RWPE1 (cell line): ENCODE data around the gene FIBCD1.

Source experiments
- CTCF ChIA-PET: fragments of 350-600 bp; sonication (Branson Sonifier 250); formaldehyde crosslinking; extraction: SDS; loops from one replicate; lab custom pipeline; 2021; lab: Yijun Ruan, JAX
- POLR2A ChIA-PET: fragments of 400-600 bp; formaldehyde crosslinking; extraction: SDS; loops from one replicate; lab custom pipeline; 2020; ENCODE audit warnings: antibody characterized with exemption; ENCODE audit not compliant: low non-redundant PET; lab: Yijun Ruan, JAX
- DNase-seq: peaks from one replicate; pipeline ENCODE4 v3.0.0; 2012; ENCODE audit warnings: low spot score
- H3K27ac ChIP-seq: fragments of 450-650 bp; 2 replicates; pipeline ENCODE4 v1.5.1; 2017
- TF ChIP-seq, protein P1 (sequence below): fragments of 450-650 bp; conservative IDR thresholded peaks from 2 replicates; pipeline ENCODE4 v1.5.1; 2017; ENCODE audit warnings: low read depth, mild to moderate bottlenecking

The FIBCD1 gene

DNA sequence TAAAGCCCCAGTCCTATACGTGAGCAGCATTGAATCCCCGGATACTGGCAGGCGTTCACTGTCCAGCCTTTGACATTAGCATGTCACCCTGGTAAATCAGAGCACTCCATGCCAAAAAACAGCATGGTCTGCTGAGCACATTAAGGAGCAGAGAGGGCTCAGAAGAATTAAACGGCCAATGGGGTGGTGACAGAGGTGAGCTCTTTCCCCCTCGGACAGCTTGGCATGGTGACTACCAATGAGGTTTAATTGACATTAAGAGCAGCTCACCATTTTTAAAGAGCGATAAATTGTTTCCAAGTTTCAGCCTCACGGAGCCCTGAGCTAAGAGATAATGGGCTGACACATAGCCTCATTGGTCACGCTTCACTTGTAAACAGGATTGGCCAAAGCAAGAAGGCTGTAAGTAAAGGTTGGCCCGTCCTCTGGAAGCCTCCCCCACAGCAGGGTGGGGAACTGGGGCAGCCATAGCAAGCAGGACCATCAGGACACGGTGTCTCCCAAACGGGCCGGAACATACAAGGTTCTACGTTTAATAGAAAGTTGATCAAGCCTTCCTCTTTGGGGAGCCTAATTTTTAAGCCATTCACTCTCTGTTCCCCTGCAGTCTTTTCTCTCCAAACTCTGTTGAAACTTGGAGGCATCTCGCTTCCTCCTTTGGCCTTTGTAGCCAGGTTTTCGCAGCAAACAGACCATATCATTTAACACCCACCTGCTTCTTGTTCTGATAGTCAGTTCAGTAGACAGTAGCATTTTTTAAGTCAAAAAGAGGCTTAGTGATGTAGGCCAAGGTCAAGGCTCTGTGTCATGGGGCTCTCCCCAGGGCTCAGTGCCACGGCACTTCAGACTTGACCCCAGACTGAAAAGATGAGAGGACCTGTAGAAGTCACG is 68.3 kb downstream of the FIBCD1 start:
- no peak for DNase-seq
- ChIA-PET POLR2A (no interaction called here), CTCF (interaction anchor here (0.5 to 2.4 kb wide), 27 partner anchors 9 to 498 kb away, joined by 3 to 21 read pairs (median 5); no protein-coding TSS in a partner anchor)
- TF ChIP-seq, protein P1, sequence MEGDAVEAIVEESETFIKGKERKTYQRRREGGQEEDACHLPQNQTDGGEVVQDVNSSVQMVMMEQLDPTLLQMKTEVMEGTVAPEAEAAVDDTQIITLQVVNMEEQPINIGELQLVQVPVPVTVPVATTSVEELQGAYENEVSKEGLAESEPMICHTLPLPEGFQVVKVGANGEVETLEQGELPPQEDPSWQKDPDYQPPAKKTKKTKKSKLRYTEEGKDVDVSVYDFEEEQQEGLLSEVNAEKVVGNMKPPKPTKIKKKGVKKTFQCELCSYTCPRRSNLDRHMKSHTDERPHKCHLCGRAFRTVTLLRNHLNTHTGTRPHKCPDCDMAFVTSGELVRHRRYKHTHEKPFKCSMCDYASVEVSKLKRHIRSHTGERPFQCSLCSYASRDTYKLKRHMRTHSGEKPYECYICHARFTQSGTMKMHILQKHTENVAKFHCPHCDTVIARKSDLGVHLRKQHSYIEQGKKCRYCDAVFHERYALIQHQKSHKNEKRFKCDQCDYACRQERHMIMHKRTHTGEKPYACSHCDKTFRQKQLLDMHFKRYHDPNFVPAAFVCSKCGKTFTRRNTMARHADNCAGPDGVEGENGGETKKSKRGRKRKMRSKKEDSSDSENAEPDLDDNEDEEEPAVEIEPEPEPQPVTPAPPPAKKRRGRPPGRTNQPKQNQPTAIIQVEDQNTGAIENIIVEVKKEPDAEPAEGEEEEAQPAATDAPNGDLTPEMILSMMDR, result no peak
- no peak overlapping the region for H3K27ac ChIP-seq

DNA sequence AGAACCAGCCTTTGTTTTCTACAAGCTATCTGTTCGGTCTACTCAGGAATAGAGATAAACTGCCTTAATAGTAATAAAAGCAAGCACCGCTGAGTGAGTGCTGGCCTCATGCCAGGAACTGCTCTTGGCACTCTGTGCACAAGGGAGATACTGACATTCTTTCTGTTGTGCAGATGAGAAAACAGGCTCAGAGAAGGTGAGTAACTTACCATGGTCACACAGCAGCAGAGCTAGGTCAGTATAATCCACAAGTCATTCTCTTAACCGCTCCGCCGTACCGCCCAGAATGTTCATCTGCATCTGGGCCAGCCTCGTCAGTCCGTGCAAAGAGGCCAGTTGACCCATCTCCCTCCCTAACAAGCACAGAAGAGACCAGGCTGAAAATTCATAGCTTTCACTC is 69.8 kb downstream of the FIBCD1 start:
- no peak overlapping the region for H3K27ac ChIP-seq
- ChIA-PET POLR2A (no interaction called here), CTCF (interaction anchor here (0.6 to 2.4 kb wide), 28 partner anchors 8 to 178 kb away, joined by 3 to 21 read pairs (median 5); no protein-coding TSS in a partner anchor)
- TF ChIP-seq, protein P1, result no peak
- no peak for DNase-seq

GRCh38 chr9:130868230-130868629 is 70.8 kb downstream of the FIBCD1 start:
- H3K27ac ChIP-seq, result no peak overlapping the region
- no peak for DNase-seq
- ChIA-PET POLR2A (interaction anchor here (0.6 kb wide), 1 partner anchor 12 kb away, joined by 9 read pairs; no protein-coding TSS in a partner anchor), CTCF (interaction anchor here (0.6 to 6.6 kb wide), 4 partner anchors 33 to 179 kb away, joined by 3 to 46 read pairs (median 5); no protein-coding TSS in a partner anchor)
- TF ChIP-seq, protein P1, result no peak

GRCh38 chr9:130867556-130867955 is 71.5 kb downstream of the FIBCD1 start:
- H3K27ac ChIP-seq, result no peak overlapping the region
- ChIA-PET CTCF (interaction anchor here (0.5 to 6.6 kb wide), 16 partner anchors 10 to 179 kb away, joined by 3 to 46 read pairs (median 4); partner anchors contain the start of gene EXOSC2), POLR2A (interaction anchor here (0.6 kb wide), 1 partner anchor 13 kb away, joined by 9 read pairs; no protein-coding TSS in a partner anchor)
- DNase-seq, result no peak
- TF ChIP-seq, protein P1, result no peak

GRCh38 chr9:130866474-130866965 is 72.5 kb downstream of the FIBCD1 start:
- no peak overlapping the region for H3K27ac ChIP-seq
- DNase-seq, result peak; percentile 90
- ChIA-PET CTCF (interaction anchor here (0.5 to 6.6 kb wide), 60 partner anchors 9 to 1440 kb away, joined by 3 to 46 read pairs (median 4); partner anchors contain the start of genes AIF1L, EXOSC2 and FIBCD1), POLR2A (no interaction called here)
- TF ChIP-seq, protein P1, result peak; percentile 99

GRCh38 chr9:130865921-130866320 is 73.1 kb downstream of the FIBCD1 start:
- DNase-seq, result no peak
- TF ChIP-seq, protein P1, result no peak
- ChIA-PET CTCF (interaction anchor here (0.6 to 6.6 kb wide), 28 partner anchors 8 to 356 kb away, joined by 3 to 46 read pairs (median 6); partner anchors contain the start of genes AIF1L, EXOSC2 and FIBCD1), POLR2A (interaction anchor here (0.6 kb wide), 2 partner anchors 157 to 160 kb away, joined by 4 to 5 read pairs; no protein-coding TSS in a partner anchor)
- no peak overlapping the region for H3K27ac ChIP-seq
